Stimulated activated CD8-positive, alpha-beta memory T cell treated with anti-CD3 and anti-CD28 coated beads, Interleukin-15, amount 100 ng/mL, for 24 hours (primary cell): ENCODE results near the gene EXOC3L1.

Experiments
- DNase-seq: peaks from one replicate; pipeline ENCODE4 v3.0.0-alpha.2; 2020; ENCODE audit warnings: low read depth

Gene EXOC3L1

GRCh38 chr16:67147437-67148140 lies 42.3 kb downstream of the EXOC3L1 start:
- DNase-seq = no peak

- no peak for DNase-seq
Observed at GRCh38 chr16:67146523-67147357, 43.2 kb downstream of the EXOC3L1 start.

GRCh38 chr16:67145746-67146145 lies 44.2 kb downstream of the EXOC3L1 start:
- no peak for DNase-seq

GRCh38 chr16:67144943-67145342 lies 45.0 kb downstream of the EXOC3L1 start:
- no peak for DNase-seq

- DNase-seq = no peak
Observed at GRCh38 chr16:67142342-67142741, 47.6 kb downstream of the EXOC3L1 start.

GRCh38 chr16:67141391-67141790 lies 48.5 kb downstream of the EXOC3L1 start:
- DNase-seq = no peak

- no peak for DNase-seq
Observed at GRCh38 chr16:67137605-67138004, 52.3 kb downstream of the EXOC3L1 start.
